Measurements from ENCODE around the gene ATP9B. TPM values are rescaled to one million over a fixed set of nuclear protein-coding genes. Genes with fewer than 3 reads are reported as not detected.

Gene ATP9B
- total RNA-seq, 1 donor from 2014 or later, result 45.3 TPM

GRCh38 chr18:79392226-79392625 lies 323.0 kb downstream of the ATP9B start:
- Mint-ChIP-seq H3K4me1 (ENCODE audit: low read depth) (peaks cover 11% of the 10 kb centered on the region), H3K27ac (peak overlapping the region; percentile 4), H3K4me3 (ENCODE audit: low read depth) (no peak overlapping the region), H3K36me3 (ENCODE audit: insufficient read depth) (peaks cover 1% of the 10 kb centered on the region), H3K9me3 (ENCODE audit: low read depth) (no peaks in the 10 kb centered on the region), H3K27me3 (peaks cover 68% of the 10 kb centered on the region)
- no peak for DNase-seq (ENCODE audit: low spot score, unreplicated experiment)
- TF ChIP-seq CTCF (IDR thresholded peaks at IDR 0.05; ENCODE audit: unreplicated experiment), result no peak

- H3K9me3 Mint-ChIP-seq (ENCODE audit: low read depth), result no peaks in the 10 kb centered on the region
- H3K27me3 Mint-ChIP-seq, result peaks cover 71% of the 10 kb centered on the region
- peak overlapping the region; percentile 49 for H3K27ac Mint-ChIP-seq
- H3K4me3 Mint-ChIP-seq (ENCODE audit: low read depth), result peak overlapping the region; percentile 53
- H3K36me3 Mint-ChIP-seq (ENCODE audit: insufficient read depth), result no peaks in the 10 kb centered on the region
- no peak for TF ChIP-seq CTCF (IDR thresholded peaks at IDR 0.05; ENCODE audit: unreplicated experiment)
- no peak for DNase-seq (ENCODE audit: low spot score, unreplicated experiment)
- H3K4me1 Mint-ChIP-seq (ENCODE audit: low read depth), result peaks cover 4% of the 10 kb centered on the region
These were observed 324.0 kb downstream of the ATP9B start for GRCh38 chr18:79393181-79393634.

- H3K4me3 Mint-ChIP-seq (ENCODE audit: low read depth), result peak overlapping the region; percentile 64
- peak overlapping the region; percentile 49 for H3K27ac Mint-ChIP-seq
- DNase-seq (ENCODE audit: low spot score, unreplicated experiment), result no peak
- H3K27me3 Mint-ChIP-seq, result peaks cover 71% of the 10 kb centered on the region
- no peaks in the 10 kb centered on the region for H3K9me3 Mint-ChIP-seq (ENCODE audit: low read depth)
- no peaks in the 10 kb centered on the region for H3K36me3 Mint-ChIP-seq (ENCODE audit: insufficient read depth)
- peaks cover 3% of the 10 kb centered on the region for H3K4me1 Mint-ChIP-seq (ENCODE audit: low read depth)
- no peak for TF ChIP-seq CTCF (IDR thresholded peaks at IDR 0.05; ENCODE audit: unreplicated experiment)
These were observed 324.7 kb downstream of the ATP9B start for GRCh38 chr18:79393635-79394533.

GRCh38 chr18:79394534-79395307 lies 325.5 kb downstream of the ATP9B start:
- TF ChIP-seq CTCF (IDR thresholded peaks at IDR 0.05; ENCODE audit: unreplicated experiment), result no peak
- H3K27ac Mint-ChIP-seq, result no peak overlapping the region
- H3K36me3 Mint-ChIP-seq (ENCODE audit: insufficient read depth), result no peaks in the 10 kb centered on the region
- H3K4me3 Mint-ChIP-seq (ENCODE audit: low read depth), result peak overlapping the region; percentile 45
- no peak for DNase-seq (ENCODE audit: low spot score, unreplicated experiment)
- peaks cover 67% of the 10 kb centered on the region for H3K27me3 Mint-ChIP-seq
- no peaks in the 10 kb centered on the region for H3K9me3 Mint-ChIP-seq (ENCODE audit: low read depth)
- H3K4me1 Mint-ChIP-seq (ENCODE audit: low read depth), result peaks cover 4% of the 10 kb centered on the region

GRCh38 chr18:79395308-79395640 lies 326.1 kb downstream of the ATP9B start:
- no peaks in the 10 kb centered on the region for H3K9me3 Mint-ChIP-seq (ENCODE audit: low read depth)
- H3K27me3 Mint-ChIP-seq, result peaks cover 64% of the 10 kb centered on the region
- no peak overlapping the region for H3K4me3 Mint-ChIP-seq (ENCODE audit: low read depth)
- no peaks in the 10 kb centered on the region for H3K36me3 Mint-ChIP-seq (ENCODE audit: insufficient read depth)
- TF ChIP-seq CTCF (IDR thresholded peaks at IDR 0.05; ENCODE audit: unreplicated experiment), result no peak
- DNase-seq (ENCODE audit: low spot score, unreplicated experiment), result no peak
- H3K27ac Mint-ChIP-seq, result no peak overlapping the region
- H3K4me1 Mint-ChIP-seq (ENCODE audit: low read depth), result peaks cover 4% of the 10 kb centered on the region

Measured in progenitor cell of endocrine pancreas (in vitro differentiated cells).